ENCODE measurements around the gene RFX3.
A peak's percentile ranks its signal among the peaks of the same experiment; 100 is the strongest.

Gene RFX3

DNA sequence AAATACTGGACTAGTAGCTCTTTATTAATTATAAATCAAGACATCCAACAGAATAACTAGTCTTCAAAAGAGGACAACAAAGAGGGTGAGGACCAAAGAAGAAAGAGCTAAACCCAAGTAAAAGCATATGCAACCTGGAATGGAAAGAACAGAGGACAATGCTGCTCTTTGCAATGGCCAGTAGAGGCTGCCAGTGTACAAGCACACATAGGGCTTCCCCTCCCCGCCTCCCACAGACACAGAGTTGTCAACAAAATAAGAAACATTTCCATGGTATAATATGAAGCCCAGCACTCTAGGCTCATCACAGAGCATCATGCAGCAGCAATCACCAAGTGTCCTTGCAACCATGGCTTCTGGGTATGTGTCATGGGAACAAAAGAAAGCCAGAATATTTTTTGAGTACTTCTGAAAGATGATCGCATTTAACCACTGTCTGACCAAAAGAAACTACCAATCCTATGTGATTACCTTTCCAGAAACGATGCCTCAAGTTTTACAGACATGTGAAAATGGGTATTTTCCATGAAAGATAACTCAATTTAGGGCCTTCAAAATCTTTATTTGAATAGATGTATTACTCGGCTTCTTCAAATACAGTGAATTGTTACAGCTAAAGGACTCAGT lies 58.1 kb downstream of the RFX3 start:
- DNase-seq: peak; percentile 77
- Histone ChIP-seq H3K36me3 (replicated peaks) (no peaks in the 10 kb centered on the region), H3K4me3 (ENCODE audit: low read depth, low read length) (no peak overlapping the region), H3K27ac (no peak overlapping the region), H3K27me3 (replicated peaks) (no peaks in the 10 kb centered on the region)
- TF ChIP-seq, protein P1, sequence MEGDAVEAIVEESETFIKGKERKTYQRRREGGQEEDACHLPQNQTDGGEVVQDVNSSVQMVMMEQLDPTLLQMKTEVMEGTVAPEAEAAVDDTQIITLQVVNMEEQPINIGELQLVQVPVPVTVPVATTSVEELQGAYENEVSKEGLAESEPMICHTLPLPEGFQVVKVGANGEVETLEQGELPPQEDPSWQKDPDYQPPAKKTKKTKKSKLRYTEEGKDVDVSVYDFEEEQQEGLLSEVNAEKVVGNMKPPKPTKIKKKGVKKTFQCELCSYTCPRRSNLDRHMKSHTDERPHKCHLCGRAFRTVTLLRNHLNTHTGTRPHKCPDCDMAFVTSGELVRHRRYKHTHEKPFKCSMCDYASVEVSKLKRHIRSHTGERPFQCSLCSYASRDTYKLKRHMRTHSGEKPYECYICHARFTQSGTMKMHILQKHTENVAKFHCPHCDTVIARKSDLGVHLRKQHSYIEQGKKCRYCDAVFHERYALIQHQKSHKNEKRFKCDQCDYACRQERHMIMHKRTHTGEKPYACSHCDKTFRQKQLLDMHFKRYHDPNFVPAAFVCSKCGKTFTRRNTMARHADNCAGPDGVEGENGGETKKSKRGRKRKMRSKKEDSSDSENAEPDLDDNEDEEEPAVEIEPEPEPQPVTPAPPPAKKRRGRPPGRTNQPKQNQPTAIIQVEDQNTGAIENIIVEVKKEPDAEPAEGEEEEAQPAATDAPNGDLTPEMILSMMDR (IDR thresholded peaks at IDR 0.05; ENCODE audit: low read depth, low read length, missing control alignments): peak; percentile 99
- in situ Hi-C loops (cut with HindIII; ENCODE audit: low pct_ligation_motif_present, low sequenced_read_pairs): no loop called here

GRCh38 chr9:3464033-3464638 lies 61.7 kb downstream of the RFX3 start:
- no peak for DNase-seq
- Histone ChIP-seq H3K36me3 (replicated peaks) (no peaks in the 10 kb centered on the region), H3K27me3 (replicated peaks) (no peaks in the 10 kb centered on the region), H3K27ac (no peak overlapping the region), H3K4me3 (ENCODE audit: low read depth, low read length) (no peak overlapping the region)
- in situ Hi-C loops (cut with HindIII; ENCODE audit: low pct_ligation_motif_present, low sequenced_read_pairs): no loop called here
- TF ChIP-seq, protein P1 (IDR thresholded peaks at IDR 0.05; ENCODE audit: low read depth, low read length, missing control alignments): no peak

GRCh38 chr9:3458806-3459475 lies 66.9 kb downstream of the RFX3 start:
- no peaks in the 10 kb centered on the region for H3K27me3 ChIP-seq (replicated peaks)
- in situ Hi-C loops (cut with HindIII; ENCODE audit: low pct_ligation_motif_present, low sequenced_read_pairs): no loop called here
- no peaks in the 10 kb centered on the region for H3K36me3 ChIP-seq (replicated peaks)
- no peak for DNase-seq
- H3K27ac ChIP-seq: no peak overlapping the region
- TF ChIP-seq, protein P1 (IDR thresholded peaks at IDR 0.05; ENCODE audit: low read depth, low read length, missing control alignments): no peak
- H3K4me3 ChIP-seq (ENCODE audit: low read depth, low read length): no peak overlapping the region

DNA sequence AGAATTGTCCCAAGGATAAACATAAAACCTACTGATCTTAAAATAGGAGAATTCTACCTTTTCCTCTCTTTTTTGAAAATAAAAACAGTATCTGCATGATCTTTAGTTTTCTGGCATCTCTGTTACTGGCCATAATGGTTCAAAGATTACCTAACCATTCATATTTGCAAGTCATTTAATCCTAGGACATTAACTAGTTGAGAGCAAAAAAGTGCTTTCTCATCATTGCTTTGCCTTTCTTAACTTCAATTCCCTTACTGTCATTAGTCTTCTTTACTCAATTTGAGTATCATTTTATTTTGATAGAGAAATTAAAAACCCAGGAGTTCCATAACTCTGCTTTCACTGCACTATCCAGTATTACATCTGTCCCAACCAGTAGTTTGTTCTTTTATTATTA lies 68.6 kb downstream of the RFX3 start:
- TF ChIP-seq, protein P1 (IDR thresholded peaks at IDR 0.05; ENCODE audit: low read depth, low read length, missing control alignments): no peak
- Histone ChIP-seq H3K27ac (no peak overlapping the region), H3K27me3 (replicated peaks) (no peaks in the 10 kb centered on the region), H3K4me3 (ENCODE audit: low read depth, low read length) (no peak overlapping the region), H3K36me3 (replicated peaks) (no peaks in the 10 kb centered on the region)
- in situ Hi-C loops (cut with HindIII; ENCODE audit: low pct_ligation_motif_present, low sequenced_read_pairs): no loop called here
- DNase-seq: no peak

- TF ChIP-seq, protein P1 (IDR thresholded peaks at IDR 0.05; ENCODE audit: low read depth, low read length, missing control alignments): no peak
- Histone ChIP-seq H3K27me3 (replicated peaks) (no peaks in the 10 kb centered on the region), H3K36me3 (replicated peaks) (no peaks in the 10 kb centered on the region), H3K4me3 (ENCODE audit: low read depth, low read length) (no peak overlapping the region), H3K27ac (no peak overlapping the region)
- in situ Hi-C loops (cut with HindIII; ENCODE audit: low pct_ligation_motif_present, low sequenced_read_pairs): no loop called here
- DNase-seq: no peak
Measured at GRCh38 chr9:3455717-3456116, 70.1 kb downstream of the RFX3 start.

Data from brain microvascular endothelial cell (primary cell).